HG02885 (cell line): ENCODE data around the gene PRKN.

ENCODE experiments used
- ATAC-seq: cut with Tn5 transposase; IDR thresholded peaks from one replicate; pipeline ENCODE4 v1.9.1; 2021; ENCODE audit warnings: mild to moderate bottlenecking; ENCODE audit not compliant: unreplicated experiment, poor library complexity

Gene PRKN

GRCh38 chr6:161301338-161301737 lies 1426.2 kb downstream of the PRKN start:
- ATAC-seq: no peak

GRCh38 chr6:161300823-161301222 lies 1426.7 kb downstream of the PRKN start:
- ATAC-seq: no peak

GRCh38 chr6:161299726-161300125 lies 1427.8 kb downstream of the PRKN start:
- ATAC-seq: no peak
